ENCODE results near the gene VSTM4.

VSTM4 gene

GRCh38 chr10:49116509-49117375 lies 1.4 kb upstream of the VSTM4 start:
- no peak for FAIRE-seq

- no peak for FAIRE-seq
These were observed 630 bp upstream of the VSTM4 start for GRCh38 chr10:49115796-49116508.

- no peak for FAIRE-seq
These were observed 656 bp downstream of the VSTM4 start for GRCh38 chr10:49114718-49115014.

- no peak for FAIRE-seq
These were observed 1.6 kb downstream of the VSTM4 start for GRCh38 chr10:49113741-49114141.

GRCh38 chr10:49112851-49113250 lies 2.5 kb downstream of the VSTM4 start:
- FAIRE-seq, result no peak

DNA sequence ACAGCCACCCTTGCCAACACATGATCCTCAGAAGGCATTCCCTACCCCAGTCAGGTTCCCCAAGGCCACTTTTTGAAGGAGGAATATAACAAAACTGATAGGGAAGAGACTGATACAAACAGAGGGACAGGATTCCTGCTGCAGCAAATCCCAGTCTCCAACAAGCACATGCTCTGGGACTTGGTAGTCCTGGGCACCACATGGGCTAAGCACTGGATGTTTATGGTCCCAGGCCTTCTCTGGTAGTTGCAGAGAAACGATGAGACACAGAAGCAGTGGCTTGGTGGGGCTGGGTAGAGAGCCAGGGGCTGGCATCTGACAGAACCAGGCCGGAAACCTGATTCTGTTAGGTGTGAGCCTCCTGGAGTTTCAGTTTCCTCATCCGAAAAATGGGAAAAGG lies 3.2 kb downstream of the VSTM4 start:
- FAIRE-seq, result no peak

DNA sequence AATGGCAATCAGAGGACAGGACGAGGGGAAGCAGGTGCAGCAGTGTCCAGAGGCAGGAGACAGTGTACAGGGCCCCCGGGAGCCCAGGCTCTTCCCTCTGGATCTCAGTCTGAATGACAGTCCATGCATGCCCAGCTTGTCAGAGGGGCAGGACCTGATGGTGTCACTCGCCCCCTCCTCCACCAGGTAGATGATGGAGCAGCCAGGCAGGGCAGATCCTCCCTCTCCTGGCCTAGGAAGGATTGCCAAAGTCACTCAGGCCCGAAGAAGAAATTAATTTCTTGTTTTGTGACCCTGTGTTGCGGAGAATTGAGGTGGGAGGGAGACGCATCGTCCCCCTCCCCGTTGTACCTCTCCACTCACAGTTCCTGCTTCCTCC lies 4.0 kb downstream of the VSTM4 start:
- no peak for FAIRE-seq

DNA sequence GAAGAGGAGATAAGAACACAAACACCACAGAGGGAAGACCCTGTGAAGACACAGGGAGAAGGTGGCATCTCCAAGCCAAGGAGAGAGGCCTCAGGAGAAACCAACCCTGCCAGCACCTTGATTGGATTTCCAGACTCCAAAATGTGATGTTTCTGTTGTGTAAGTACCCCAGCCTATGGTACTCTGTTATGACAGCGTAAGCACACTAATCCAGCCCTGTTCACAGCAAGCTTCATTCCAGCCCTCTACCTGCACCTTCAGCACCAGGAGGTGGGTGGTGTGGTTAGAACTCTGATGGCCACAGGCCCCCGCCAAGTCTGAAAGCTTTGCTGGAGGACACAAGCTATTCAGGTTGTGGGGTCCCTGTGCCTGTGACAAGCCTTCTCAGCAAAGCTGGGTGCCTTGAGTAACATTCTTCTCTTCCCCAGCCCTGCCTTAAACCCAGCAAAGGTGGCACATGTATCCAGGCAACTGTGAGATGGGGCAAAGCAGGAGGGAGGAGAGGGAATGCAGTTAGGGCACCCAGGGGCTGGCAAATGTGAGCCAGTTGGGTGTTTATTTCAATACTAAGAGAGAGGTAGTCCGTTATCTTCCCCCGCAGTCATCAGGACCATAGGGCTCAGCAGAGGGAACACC lies 4.5 kb downstream of the VSTM4 start:
- FAIRE-seq, result no peak

DNA sequence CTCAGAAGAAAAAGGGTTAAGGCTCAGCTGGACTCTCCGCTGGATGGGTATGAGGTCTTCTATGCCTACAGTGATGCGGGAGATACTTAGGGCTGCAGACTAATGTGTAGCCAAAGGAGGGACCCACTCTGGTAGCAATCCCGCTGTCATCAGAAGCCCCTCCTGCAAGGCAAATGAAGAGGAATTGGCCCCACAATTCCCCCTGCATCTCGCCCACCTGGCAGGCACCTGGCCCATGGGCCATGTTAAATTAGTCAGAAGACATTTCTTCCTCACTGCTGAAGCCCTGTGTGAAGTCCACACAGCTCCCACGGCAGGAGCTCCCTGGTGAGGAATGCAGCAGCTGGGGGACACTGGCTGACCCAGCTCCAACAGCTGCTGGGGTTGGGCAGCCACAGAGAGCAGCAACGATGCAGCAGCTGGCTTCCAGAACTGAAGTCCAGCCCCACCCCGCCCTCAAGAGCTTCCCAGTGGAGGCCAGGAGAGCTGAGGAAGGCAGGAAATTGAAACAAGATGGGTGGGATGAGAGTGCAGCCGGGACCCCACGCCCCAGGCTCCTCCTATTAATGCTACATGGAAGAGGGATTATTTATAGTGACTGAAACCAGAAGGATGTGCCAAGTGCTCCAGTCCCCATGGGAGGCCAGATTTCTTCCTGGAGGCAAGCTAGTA lies 5.5 kb downstream of the VSTM4 start:
- no peak for FAIRE-seq

DNA sequence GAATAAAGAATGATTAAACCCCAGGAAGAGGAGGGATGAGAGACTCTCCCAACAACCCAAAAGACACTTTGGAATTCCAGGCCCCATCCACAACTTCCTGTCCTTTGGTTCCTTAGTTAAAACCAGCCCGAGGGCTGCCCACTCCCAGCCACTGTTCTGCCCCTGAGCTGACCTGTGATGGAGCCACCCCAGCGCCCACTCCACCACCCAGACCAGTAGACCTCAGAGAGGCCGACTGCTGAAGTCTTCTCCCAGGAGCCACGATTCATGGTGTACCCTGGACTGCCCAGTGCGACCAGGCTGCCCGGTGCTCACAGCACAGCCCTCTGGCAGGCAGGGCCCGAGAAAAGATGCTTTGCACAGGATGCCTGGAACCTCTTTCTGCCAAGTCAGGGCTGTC lies 6.7 kb downstream of the VSTM4 start:
- no peak for FAIRE-seq

DNA sequence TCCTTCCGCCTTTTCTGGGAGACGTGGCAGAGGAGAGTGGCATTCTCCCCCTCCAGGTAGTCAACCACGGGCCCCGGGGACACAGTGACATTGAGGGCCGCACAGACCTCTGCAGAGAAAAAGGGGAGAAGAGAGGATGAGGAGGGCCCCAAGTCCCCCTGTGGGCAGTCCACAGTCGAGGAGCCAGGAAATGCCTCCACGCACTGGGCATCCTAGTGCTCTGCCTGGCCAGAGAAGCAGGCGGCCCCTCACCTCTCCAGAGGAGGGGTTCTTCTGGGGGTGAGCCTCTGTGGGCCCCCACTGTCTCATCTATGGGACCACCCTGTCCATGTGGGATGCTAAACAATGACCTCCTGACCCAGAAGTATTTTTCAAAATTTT lies 7.4 kb downstream of the VSTM4 start:
- no peak for FAIRE-seq

GRCh38 chr10:49107111-49107886 lies 8.0 kb downstream of the VSTM4 start:
- no peak for FAIRE-seq

GRCh38 chr10:49106451-49106850 lies 8.9 kb downstream of the VSTM4 start:
- no peak for FAIRE-seq

- FAIRE-seq, result no peak
These were observed 10.2 kb downstream of the VSTM4 start for GRCh38 chr10:49105076-49105475.

DNA sequence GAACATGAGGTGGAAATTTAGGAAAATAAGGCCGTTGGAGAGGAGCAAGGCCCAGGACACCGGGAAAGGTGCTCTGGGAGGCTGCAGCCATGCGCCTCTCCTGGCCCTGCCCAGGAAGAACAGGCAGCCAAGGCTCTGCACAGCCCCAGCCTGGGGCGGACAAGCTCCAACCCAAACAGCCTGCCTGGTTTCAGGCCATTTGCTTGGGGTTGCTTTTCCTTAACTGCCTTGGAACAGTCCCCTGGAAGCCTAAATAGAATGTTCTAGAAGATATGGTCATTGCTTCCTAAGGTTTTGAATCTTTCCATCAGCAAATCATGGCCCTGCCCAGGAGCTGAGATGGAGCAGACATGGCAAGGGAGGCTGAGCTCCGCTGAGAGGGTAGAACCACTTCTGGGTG lies 11.0 kb downstream of the VSTM4 start:
- no peak for FAIRE-seq

DNA sequence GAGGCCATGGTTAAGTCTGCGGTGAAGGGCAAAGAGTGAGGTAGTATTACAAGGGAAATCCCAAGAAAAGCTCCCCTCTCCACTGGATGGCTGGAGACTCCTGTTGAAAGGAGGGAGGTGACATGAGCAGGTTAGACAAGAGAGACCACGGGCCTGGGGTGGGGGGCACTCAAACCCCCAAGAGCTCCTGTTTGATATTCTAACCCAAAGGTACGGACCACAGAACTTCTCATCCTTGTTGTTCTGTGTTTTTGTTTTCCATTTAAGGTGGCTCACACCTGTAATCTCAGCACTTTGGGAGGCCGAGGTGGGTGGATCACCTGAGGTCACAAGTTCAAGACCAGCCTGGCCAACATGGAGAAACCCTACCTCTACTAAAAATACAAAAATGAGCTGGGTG lies 11.6 kb downstream of the VSTM4 start:
- FAIRE-seq, result no peak

DNA sequence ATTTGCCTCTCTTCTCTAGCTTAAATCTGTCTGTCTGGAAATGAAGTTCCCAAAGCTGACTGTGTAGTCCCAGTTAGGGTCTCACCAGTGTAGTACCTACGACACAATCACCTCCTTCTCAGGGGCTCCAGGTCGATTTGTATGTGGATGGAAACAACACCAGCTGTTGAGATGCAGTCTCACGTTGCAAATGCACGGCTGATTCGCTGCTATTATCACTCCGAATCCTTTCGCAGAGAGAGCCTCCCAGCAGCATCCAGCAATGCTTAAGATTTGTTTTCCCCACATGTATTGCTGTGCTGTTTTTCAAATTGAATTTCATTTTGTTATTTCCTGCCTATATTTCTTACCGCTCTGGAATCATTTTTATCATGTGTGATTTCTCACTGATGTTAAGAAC lies 16.3 kb downstream of the VSTM4 start:
- FAIRE-seq, result no peak

DNA sequence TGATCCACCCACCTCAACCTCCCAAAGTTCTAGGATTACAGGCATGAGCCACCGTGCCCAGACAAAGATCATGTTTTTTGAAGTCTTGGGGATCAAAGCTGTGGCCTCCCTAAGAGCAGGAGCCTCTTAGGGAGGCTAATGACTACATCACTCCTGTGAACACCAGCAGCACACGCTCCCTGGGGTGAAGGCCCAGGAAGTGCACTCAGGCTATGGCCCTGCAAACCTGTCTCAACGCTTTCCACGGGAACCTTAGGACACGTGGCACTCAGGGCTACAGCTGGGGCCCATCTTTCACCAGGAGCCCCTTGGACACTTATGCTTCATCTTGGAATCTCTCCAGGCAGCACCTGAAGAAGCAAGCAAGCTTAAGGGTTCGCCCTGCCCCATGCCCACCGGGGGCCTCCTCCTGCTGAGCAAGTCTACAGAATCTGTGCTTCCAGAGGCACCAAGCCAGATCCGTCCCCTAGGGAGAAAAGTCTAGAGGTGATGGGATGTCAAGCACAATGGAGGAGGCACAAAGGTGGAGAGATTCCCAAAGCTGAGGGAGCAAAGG lies 18.4 kb downstream of the VSTM4 start:
- no peak for FAIRE-seq

GRCh38 chr10:49094646-49095045 lies 20.7 kb downstream of the VSTM4 start:
- no peak for FAIRE-seq

- FAIRE-seq, result no peak
These were observed 21.4 kb downstream of the VSTM4 start for GRCh38 chr10:49093922-49094321.

- no peak for FAIRE-seq
These were observed 22.8 kb downstream of the VSTM4 start for GRCh38 chr10:49092477-49092876.

DNA sequence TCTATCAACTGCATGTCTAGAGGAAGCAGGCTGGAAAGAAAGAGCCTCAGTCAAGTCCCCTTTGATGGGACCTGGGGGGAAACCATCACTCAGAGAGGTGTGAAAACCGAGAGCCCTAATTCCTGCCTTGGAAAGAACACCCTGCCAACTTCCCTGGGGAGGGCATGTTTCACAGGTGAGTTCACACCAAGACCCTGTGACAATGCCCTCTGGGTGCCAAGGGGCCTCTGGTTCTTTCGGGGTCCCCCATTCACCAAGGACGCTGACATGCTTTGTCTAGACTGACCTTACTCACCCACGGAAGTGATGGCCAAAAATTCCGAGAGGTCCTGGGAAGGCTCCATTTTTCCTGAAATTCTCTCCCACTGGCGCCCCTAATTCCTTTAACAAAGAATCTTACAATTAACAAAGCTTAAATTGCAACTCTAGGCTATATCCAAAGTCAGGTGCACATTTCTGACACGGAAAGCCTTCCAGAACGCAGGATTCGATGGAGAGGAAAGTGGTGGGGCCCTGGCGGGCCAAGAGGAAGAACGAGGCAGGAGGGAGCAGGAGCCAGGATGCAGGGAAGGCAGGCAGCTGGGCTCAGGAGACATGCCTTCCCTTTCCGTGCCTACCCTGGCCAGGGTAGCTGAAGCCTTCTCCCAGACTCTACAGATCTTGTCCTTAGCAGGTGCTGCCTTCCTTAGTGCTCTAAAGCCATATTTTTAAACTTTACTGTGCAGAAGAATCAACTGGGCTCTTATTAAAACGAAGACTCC lies 23.7 kb downstream of the VSTM4 start:
- no peak for FAIRE-seq
